GM21717 (cell line): ENCODE measurements around the gene ABCC12.
A peak's percentile ranks its signal among the peaks of the same experiment; 100 is the strongest.
"Not testable (repeated sequence)": the region's sequence is repeated elsewhere in the genome, so short reads cannot be mapped to it uniquely, and the experiment has no call there.

Experiments used
- ATAC-seq: cut with Tn5 transposase; IDR thresholded peaks from one replicate; pipeline ENCODE4 v1.9.1; 2021; ENCODE audit warnings: mild to moderate bottlenecking, moderate library complexity; ENCODE audit not compliant: unreplicated experiment

ABCC12 gene

GRCh38 chr16:48155926-48156789 lies at the start of gene ABCC12:
Gene ABCC12 (minus strand): TSS chr16:48155993. CDS start chr16:48146424, 9,569 bp downstream.
- ATAC-seq, result no peak

- ATAC-seq, result no peak
Observed at GRCh38 chr16:48204825-48205151, 49.0 kb upstream of the ABCC12 start.

GRCh38 chr16:48203974-48204824 lies 48.4 kb upstream of the ABCC12 start:
- ATAC-seq, result no peak

GRCh38 chr16:48201515-48202201 lies 45.9 kb upstream of the ABCC12 start:
- ATAC-seq, result no peak

- no peak for ATAC-seq
Observed at GRCh38 chr16:48197294-48197693, 41.5 kb upstream of the ABCC12 start.

GRCh38 chr16:48194828-48195556 lies 39.2 kb upstream of the ABCC12 start:
- no peak for ATAC-seq

GRCh38 chr16:48193846-48194245 lies 38.1 kb upstream of the ABCC12 start:
- ATAC-seq, result no peak

GRCh38 chr16:48188449-48189102 lies 32.8 kb upstream of the ABCC12 start:
- peak; percentile 73 for ATAC-seq

GRCh38 chr16:48187779-48188178 lies 32.0 kb upstream of the ABCC12 start:
- no peak for ATAC-seq

- no peak for ATAC-seq
Observed at GRCh38 chr16:48184681-48185080, 28.9 kb upstream of the ABCC12 start.

GRCh38 chr16:48182979-48183537 lies 27.3 kb upstream of the ABCC12 start:
- no peak for ATAC-seq

GRCh38 chr16:48181746-48182520 lies 26.1 kb upstream of the ABCC12 start:
- not testable (repeated sequence) for ATAC-seq

- ATAC-seq, result no peak
Observed at GRCh38 chr16:48180868-48181480, 25.2 kb upstream of the ABCC12 start.

- no peak for ATAC-seq
Observed at GRCh38 chr16:48176635-48177408, 21.0 kb upstream of the ABCC12 start.

- no peak for ATAC-seq
Observed at GRCh38 chr16:48173889-48174288, 18.1 kb upstream of the ABCC12 start.

GRCh38 chr16:48172682-48173081 lies 16.9 kb upstream of the ABCC12 start:
- no peak for ATAC-seq

GRCh38 chr16:48169896-48170295 lies 14.1 kb upstream of the ABCC12 start:
- no peak for ATAC-seq

- no peak for ATAC-seq
Observed at GRCh38 chr16:48168075-48168474, 12.3 kb upstream of the ABCC12 start.
